Retinal pigment epithelial cell (primary cell): ENCODE data around the gene PLK4.
"Not testable (repeated sequence)": the region's sequence is repeated elsewhere in the genome, so short reads cannot be mapped to it uniquely, and the experiment has no call there.

Experiments used
- DNase-seq: peaks from one replicate; pipeline ENCODE4 v3.0.0-alpha.2; 2010; ENCODE audit warnings: low read depth
- H3K4me3 ChIP-seq: 2 replicates; pipeline ENCODE4 v1.5.1; 2011; ENCODE audit warnings: mild to moderate bottlenecking, low read length, control low read depth, moderate library complexity
- TF ChIP-seq, protein P1 (sequence below): conservative IDR thresholded peaks from 2 replicates; pipeline ENCODE4 v1.5.1; 2011; ENCODE audit warnings: low read depth, low read length, control low read depth, inconsistent platforms

PLK4 gene

DNA sequence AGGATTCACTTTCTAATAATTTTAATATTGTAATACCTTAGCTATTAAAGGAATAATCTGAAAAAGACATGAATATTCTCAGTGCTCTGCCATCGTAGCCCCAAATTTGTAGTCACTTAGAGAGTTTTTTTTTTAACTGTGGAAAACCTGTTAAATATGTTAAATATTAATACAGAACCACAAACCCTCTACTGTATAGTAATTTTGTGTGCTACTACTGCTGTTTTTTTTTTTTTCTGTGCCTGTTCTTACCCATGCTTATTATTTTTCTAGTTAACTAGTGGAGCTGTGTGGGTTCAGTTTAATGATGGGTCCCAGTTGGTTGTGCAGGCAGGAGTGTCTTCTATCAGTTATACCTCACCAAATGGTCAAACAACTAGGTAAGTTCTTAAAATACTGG, 15.8 kb downstream of the PLK4 start:
- no peak for DNase-seq
- TF ChIP-seq, protein P1, sequence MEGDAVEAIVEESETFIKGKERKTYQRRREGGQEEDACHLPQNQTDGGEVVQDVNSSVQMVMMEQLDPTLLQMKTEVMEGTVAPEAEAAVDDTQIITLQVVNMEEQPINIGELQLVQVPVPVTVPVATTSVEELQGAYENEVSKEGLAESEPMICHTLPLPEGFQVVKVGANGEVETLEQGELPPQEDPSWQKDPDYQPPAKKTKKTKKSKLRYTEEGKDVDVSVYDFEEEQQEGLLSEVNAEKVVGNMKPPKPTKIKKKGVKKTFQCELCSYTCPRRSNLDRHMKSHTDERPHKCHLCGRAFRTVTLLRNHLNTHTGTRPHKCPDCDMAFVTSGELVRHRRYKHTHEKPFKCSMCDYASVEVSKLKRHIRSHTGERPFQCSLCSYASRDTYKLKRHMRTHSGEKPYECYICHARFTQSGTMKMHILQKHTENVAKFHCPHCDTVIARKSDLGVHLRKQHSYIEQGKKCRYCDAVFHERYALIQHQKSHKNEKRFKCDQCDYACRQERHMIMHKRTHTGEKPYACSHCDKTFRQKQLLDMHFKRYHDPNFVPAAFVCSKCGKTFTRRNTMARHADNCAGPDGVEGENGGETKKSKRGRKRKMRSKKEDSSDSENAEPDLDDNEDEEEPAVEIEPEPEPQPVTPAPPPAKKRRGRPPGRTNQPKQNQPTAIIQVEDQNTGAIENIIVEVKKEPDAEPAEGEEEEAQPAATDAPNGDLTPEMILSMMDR = no peak

DNA sequence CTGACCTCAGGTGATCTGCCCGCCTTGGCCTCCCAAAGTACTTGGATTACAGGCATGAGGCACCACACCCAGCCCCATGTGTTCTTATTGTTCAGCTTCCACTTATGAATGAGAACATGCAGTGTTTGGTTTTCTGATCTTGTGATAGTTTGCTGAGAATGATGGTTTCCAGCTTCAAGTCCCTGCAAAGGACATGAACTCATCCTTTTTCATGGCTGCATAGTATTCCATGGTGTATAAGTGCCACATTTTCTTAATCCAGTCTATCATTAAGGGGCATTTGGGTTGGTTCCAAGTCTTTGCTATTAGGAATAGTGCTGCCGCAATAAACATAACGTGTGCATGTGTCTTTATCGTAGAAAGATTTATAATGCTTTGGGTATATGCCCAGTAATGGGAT, 19.0 kb downstream of the PLK4 start:
- not testable (repeated sequence) for H3K4me3 ChIP-seq, DNase-seq

More for the DNA sequence above, 15.8 kb downstream of the PLK4 start:
- H3K4me3 ChIP-seq = no peak overlapping the region

DNA sequence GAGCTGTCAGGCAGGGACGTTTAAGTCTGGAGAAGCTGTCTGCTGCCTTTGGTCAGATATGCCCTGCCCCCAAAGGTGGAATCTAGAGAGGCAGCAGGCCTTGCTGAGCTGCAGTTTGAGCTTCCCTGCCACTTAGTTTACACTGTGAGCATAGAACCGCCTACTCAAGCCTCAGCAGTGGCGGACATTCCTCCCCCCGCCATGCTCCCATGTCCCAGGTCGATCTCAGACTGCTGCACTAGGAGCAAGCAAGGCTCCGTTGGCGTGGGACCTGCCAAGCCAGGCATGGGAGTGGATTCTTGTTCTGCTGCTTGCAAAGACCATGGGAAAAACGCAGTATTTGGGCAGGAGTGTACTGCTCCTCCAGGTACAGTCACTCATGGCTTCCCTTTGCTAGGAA, 24.3 kb downstream of the PLK4 start:
- no peak for DNase-seq

DNA sequence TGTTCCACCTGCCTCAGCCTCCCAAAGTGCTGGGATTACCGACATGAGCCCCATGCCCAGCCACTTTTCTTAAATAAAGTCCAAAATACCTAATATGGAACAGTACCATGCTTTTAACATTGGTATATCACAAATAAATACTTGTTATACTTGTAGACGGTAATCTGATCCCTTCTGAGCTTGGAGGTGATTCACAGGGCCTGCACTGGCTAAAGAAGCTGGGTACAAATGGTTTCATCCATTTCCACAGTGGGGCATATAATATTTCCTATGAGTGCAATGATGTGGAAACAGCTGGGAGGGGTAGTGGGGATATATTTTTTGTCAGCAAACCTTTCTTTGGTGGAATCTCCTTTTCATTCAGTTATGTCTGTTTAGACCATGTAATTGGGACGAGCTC, 35.8 kb downstream of the PLK4 start:
- H3K4me3 ChIP-seq = no peak overlapping the region
- no peak for DNase-seq
- TF ChIP-seq, protein P1 = no peak

More for the DNA sequence above, 24.3 kb downstream of the PLK4 start:
- no peak overlapping the region for H3K4me3 ChIP-seq
- TF ChIP-seq, protein P1 = no peak

DNA sequence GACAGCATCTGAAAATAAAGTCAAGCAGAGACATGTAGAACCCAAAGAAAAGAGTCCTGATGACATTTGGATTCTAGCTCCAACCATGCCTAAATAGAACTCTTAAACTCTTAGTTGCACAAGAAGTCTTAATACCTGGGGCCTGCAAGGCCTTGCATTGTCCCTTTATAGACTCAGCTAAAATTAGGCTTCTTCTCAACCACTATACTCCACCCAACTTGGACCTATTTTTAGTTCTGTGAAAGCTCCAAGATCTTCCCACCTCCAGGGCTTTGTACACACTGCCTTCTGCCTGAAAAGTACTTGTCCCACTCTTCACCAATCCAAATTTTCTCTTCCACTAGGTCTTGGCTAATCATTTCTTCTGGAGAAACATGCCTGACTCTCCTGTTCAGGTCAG, 36.5 kb downstream of the PLK4 start:
- no peak for DNase-seq
- no peak overlapping the region for H3K4me3 ChIP-seq
- TF ChIP-seq, protein P1 = no peak

DNA sequence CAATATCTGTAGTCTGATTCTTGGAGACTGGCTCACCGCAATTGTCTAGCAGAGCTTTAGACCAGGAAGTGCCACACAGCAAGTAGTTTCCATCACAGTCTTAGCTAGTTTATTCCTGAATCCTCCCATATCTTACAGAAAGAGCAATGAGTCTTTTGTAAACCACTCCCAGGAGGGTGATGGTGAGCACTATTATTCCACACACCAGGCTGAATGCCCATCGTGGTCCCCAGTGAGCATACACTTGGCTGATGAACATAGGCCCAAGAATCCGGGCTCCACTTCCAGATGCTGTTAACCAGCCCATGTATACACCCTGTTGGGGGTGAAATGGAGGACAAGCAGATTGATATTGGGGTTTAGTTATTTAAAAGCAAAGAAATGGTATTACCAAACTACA, 39.8 kb downstream of the PLK4 start:
- DNase-seq = no peak
- TF ChIP-seq, protein P1 = no peak
- no peak overlapping the region for H3K4me3 ChIP-seq

DNA sequence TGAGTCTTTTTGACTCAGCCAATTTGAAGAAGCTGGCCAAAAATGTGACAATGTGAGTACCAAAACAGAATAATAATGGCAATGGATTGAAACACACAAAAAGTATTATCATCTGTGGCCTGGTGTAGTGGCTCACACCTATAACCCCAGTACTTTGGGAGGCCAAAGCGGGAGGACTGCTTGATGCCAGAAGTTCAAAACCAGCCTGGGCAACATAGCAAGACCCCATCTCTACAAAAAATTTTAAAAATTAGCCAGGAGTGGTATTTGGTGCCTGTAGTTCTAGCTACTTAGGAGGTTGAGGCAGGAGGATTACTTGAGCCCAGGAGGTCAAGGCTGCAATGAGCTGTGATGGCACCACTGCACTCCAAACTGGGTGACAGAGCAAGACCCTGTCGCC, 41.5 kb downstream of the PLK4 start:
- TF ChIP-seq, protein P1 = no peak
- no peak overlapping the region for H3K4me3 ChIP-seq
- DNase-seq = no peak

DNA sequence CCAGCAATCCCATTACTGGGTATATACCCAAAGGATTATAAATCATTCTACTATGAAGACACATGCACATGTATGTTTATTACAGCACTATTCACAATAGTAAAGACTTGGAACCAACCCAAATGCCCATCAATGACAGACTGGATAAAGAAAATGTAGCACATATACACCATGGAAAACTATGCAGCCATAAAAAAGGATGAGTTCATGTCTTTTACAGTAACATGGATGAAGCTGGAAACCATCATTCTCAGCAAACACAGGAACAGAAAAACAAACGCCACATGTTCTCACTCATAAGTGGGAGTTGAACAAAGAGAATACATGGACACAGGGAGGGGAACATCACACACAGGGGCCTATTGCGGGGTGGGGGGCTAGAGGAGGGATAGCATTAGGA, 45.0 kb downstream of the PLK4 start:
- DNase-seq, H3K4me3 ChIP-seq: not testable (repeated sequence)
